GM18505 (cell line): ENCODE measurements around the gene ACSM2A.
"Not testable (repeated sequence)": the region's sequence is repeated elsewhere in the genome, so short reads cannot be mapped to it uniquely, and the experiment has no call there.

Experiments
- ATAC-seq: cut with Tn5 transposase; IDR thresholded peaks from one replicate; pipeline ENCODE4 v1.9.1; 2021; ENCODE audit not compliant: unreplicated experiment
- POLR2A ChIP-seq: IDR thresholded peaks from 4 replicates; pipeline ENCODE4 v1.6.1; 2011; ENCODE audit warnings: borderline replicate concordance; ENCODE audit not compliant: insufficient read depth, insufficient read length; ENCODE audit errors: extremely low read depth

The ACSM2A gene

GRCh38 chr16:20441191-20441590 is 10.1 kb upstream of the ACSM2A start:
- no peak for TF ChIP-seq POLR2A
- no peak for ATAC-seq

DNA sequence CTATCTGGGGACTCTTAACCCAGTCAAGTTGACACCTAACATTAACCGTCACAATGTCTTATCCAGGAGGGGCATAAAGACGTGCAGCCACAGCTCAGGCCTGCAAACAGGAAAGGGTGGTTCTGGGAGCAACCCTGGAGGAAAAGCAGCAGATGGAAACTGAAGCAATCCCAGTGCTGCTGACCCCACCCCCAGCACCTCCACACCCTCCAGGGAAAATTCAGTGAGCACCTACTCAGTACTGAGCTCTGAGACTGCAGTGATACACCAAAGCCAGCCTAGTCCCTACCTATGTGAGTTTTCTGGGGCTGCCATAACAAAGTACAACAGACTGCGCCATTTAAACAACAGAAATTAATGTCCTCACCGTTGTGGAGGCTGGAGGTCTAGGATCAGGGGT is 9.5 kb upstream of the ACSM2A start:
- not testable (repeated sequence) for ATAC-seq

DNA sequence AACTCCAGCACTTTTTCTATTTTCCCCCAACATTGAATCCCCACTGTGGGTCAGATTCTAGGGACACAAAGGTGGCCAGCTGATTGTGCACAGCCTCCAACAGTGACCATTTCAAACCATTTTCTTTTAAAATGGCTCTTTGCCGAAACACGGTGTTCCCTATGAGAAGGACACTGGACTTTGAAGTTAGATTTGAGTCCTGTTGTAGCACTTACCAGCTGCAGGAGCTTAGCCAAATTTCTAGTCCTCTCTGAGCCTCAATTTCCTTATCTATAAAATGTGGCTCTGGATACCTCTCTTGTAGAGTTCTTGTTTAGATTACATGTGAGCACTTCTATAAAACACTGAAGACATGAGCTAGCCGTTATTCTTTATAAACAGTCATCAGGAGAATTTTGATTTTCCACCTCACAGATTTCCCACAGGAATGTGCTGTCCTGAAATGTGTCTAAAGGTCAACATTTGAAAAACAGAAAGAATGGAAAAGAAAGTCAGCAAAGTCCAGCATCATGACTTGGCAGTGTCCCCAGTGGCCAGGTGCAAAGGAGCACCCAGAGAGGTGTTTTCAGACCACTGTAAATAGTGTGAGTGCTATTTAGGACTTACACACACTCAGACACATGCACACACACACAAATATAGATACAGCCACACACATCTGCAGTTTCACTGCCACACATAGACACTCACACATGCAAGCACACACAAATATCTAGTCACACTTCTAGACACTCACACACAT is 4.5 kb upstream of the ACSM2A start:
- not testable (repeated sequence) for ATAC-seq

DNA sequence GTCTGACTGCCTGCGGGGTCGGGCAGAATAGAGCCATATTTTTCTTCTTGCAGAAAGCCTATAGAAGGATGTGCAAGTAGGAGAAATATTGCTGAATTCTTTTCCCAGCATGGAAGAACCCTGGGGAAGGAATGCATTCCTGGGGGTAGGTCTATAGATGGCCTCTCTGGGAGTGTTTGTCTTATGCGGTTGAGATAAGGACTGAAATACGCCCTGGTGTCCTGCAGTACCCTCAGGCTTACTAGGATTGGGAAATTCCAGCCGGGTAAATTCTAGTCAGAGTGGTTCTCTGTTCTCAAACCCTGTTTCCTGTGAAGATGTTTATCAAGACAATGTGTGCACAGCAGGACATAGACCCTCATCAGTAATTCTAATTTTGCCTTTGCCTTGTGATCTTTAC is 2.3 kb downstream of the ACSM2A start:
- not testable (repeated sequence) for ATAC-seq

GRCh38 chr16:20459227-20459626 is 7.9 kb downstream of the ACSM2A start:
- ATAC-seq: not testable (repeated sequence)

- ATAC-seq: not testable (repeated sequence)
These were observed 9.0 kb downstream of the ACSM2A start for GRCh38 chr16:20460313-20460712.

DNA sequence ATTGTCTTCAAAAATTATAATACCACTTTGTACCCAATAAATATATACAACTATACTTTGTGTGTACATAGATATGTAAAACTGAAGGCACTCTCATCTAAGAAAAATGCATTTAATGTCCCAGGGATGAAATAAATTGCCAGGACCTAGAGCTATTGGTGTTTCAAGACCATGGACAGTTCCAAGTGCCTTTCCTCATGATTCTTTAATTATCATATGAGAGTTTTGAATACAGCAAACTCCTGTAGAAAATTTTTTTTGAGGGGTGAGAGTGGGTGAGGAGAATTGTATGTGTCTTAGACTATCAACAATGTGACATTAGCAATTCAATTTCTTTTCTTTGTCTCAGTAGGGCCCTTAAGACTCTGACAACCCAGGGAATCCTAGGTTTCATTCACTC is 17.6 kb downstream of the ACSM2A start:
- not testable (repeated sequence) for ATAC-seq

GRCh38 chr16:20469930-20470329 is 18.6 kb downstream of the ACSM2A start:
- ATAC-seq: not testable (repeated sequence)

DNA sequence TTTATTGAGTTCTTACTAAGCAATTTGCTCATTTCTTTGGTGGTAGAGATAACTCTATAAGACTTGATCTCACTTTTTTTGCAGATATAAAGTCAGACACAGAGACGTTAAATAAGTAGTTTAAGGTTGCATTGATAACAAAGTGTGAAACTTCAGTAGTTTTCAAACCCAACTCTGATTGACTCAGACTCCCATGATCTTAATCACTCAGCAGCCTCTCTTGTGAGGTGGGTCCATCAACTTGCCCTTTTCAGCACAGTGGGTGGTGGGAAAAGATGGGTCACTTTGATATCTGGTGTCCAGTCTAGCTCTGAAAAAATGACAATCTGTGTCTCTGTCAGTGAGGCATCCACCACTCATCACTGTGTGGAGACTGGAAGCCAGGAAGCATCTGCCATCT is 19.4 kb downstream of the ACSM2A start:
- not testable (repeated sequence) for ATAC-seq

DNA sequence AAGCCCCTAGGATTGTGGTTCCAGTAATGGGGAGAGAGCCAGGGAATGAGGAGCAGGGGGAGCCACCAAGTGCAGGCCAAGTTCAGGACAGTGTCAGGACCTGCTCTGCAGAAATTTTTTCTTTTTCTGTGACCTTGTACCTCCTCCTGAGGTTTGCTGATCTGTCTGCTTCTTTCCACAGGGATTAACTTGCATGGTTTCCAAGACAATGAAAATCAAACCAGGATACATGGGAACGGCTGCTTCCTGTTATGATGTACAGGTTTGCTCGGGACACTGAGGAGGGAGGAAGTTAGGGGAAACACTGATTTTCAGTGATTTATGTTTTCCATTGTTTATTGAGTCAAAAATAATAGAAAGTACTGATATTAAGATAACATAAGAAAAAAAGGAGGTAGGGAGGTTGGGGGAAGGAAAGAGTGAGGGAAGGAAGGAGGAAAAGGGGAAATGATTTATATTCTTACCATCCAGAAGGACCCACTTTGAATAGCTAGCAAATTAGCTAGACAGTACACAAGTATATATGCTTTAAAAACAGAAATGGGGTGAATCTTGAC is 25.9 kb downstream of the ACSM2A start:
- ATAC-seq: not testable (repeated sequence)

GRCh38 chr16:20483989-20484388 is 32.7 kb downstream of the ACSM2A start:
- ATAC-seq: not testable (repeated sequence)

DNA sequence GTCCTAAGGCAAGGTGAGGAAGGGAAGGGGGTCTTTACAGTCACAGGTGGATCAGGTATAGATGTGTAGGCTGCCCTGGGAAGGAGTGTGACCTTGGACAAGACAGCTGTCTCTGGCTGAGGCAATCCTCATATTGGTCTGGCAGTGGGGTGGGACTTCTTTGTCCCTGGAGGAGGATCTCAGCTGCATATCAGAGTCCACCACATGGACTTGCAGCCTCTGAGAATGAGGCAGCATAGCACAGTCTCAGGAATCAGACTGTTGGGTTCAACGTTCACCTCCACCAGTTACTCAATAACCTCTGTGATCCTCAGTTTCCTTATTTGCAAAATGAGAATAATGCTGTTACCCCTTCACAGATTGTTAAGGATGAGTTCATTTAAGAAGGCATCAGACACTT is 33.4 kb downstream of the ACSM2A start:
- ATAC-seq: no peak
- TF ChIP-seq POLR2A: no peak

DNA sequence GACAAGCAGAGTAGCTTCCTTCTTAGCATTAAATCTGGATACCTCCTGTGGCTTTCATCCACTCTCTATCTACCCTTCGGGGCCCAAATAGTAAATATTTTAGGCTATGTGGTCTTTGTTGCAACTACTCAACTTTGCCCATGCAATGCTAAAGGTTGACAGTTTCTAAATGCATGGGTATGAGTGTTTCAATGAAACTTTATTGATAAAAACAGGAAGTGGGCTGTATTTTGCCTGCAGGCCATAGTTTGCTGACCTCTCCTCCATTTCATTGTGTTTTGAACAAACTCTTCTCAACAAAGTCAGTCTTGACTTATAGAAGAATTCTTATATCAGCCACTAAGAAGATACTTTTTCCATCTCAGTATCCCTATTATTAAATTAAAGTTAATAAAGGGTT is 34.1 kb downstream of the ACSM2A start:
- ATAC-seq: no peak
- TF ChIP-seq POLR2A: no peak

GRCh38 chr16:20490994-20491393 is 39.7 kb downstream of the ACSM2A start:
- ATAC-seq: not testable (repeated sequence)

GRCh38 chr16:20491448-20491847 is 40.1 kb downstream of the ACSM2A start:
- not testable (repeated sequence) for ATAC-seq

DNA sequence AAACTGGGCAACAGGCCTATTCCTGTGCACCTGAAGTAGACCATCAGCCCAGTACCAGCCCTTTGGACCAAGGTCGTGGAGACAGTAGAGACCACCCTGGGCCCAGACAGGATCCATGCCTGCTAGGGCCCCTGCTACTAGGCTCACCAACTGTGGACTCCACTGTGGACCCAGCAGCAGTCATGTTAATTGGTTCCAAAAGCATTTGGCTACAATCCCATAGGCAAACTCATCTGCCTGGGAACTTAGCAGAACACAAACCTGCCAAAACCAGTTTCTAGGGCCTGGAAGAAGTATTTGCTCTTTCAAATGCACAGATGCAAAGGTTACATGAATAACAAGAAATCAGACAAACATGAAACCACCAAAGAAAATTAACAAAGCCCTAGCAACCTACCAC is 53.1 kb downstream of the ACSM2A start:
- no peak for ATAC-seq
- no peak for TF ChIP-seq POLR2A
